CD14-positive monocyte (primary cell): ENCODE results near the gene ATE1. TPM values are rescaled to one million over a fixed set of nuclear protein-coding genes. Genes with fewer than 3 reads are reported as not detected.

Experiments used
- DNase-seq, 3 donors: peaks; one replicate each; pipeline ENCODE4 v3.0.0-alpha.2; 2011 to 2022
- H2AFZ ChIP-seq: 2 replicates; pipeline ENCODE4 v1.6.0; 2012; ENCODE audit warnings: mild to moderate bottlenecking, low read depth, low read length, inconsistent platforms; ENCODE audit not compliant: insufficient read depth, poor library complexity, severe bottlenecking
- H3K27ac ChIP-seq, 2 donors: 1 replicate in 1 of 2; 2 replicates in 1 of 2; pipeline ENCODE4 v1.5.1; 2012 to 2013; ENCODE audit warnings: low read length in 2 of 2, control low read depth in 1 of 2, inconsistent platforms in 1 of 2, low read depth in 1 of 2, mild to moderate bottlenecking in 1 of 2
- H3K27me3 ChIP-seq, 2 donors: one replicate each; pipeline versions ENCODE4 v1.6.0 to v1.6.1; 2011 to 2013; ENCODE audit warnings: low read length in 2 of 2; ENCODE audit not compliant: control insufficient read depth in 2 of 2, insufficient read depth in 2 of 2
- H3K36me3 ChIP-seq, 2 donors: replicated peaks in 1 of 2; 1 replicate in 1 of 2; 2 replicates in 1 of 2; pipeline versions ENCODE4 v1.5.1 to v1.6.1; 2012 to 2013; ENCODE audit warnings: low read length in 2 of 2, control low read depth in 1 of 2, inconsistent platforms in 1 of 2, mild to moderate bottlenecking in 1 of 2; ENCODE audit not compliant: insufficient read depth in 2 of 2, control insufficient read depth in 1 of 2
- H3K4me1 ChIP-seq, 2 donors: 1 replicate in 1 of 2; 2 replicates in 1 of 2; pipeline versions ENCODE4 v1.5.1 to v1.6.1; 2012 to 2013; ENCODE audit warnings: low read length in 2 of 2, control low read depth in 1 of 2, inconsistent platforms in 1 of 2, mild to moderate bottlenecking in 1 of 2, moderate library complexity in 1 of 2; ENCODE audit not compliant: insufficient read depth in 2 of 2, control insufficient read depth in 1 of 2
- H3K4me2 ChIP-seq: replicated peaks from 2 replicates; pipeline ENCODE3; 2012; ENCODE audit warnings: low read length, moderate library complexity, mild to moderate bottlenecking; ENCODE audit not compliant: poor library complexity, severe bottlenecking; ENCODE audit errors: extremely low read depth
- H3K4me3 ChIP-seq, 3 experiments: fragments of 200-600 bp in 1 of 3; sonication (generic) in 1 of 3; replicated peaks in 1 of 3; 1 replicate in 2 of 3; 2 replicates in 1 of 3; pipeline ENCODE4 v1.5.1; 2011 to 2013; ENCODE audit warnings: low read length in 3 of 3, mild to moderate bottlenecking in 3 of 3, control low read depth in 2 of 3, low read depth in 2 of 3, inconsistent platforms in 1 of 3, moderate library complexity in 1 of 3
- H3K79me2 ChIP-seq: 2 replicates; pipeline ENCODE4 v1.6.0; 2012; ENCODE audit warnings: mild to moderate bottlenecking, control low read depth, inconsistent platforms, low read length, moderate library complexity; ENCODE audit not compliant: insufficient read depth
- H3K9ac ChIP-seq: 2 replicates; pipeline ENCODE4 v1.6.0; 2017; ENCODE audit warnings: low read length, mild to moderate bottlenecking; ENCODE audit not compliant: insufficient read depth, poor library complexity, severe bottlenecking
- H3K9me3 ChIP-seq, 2 donors: replicated peaks in 1 of 2; 1 replicate in 1 of 2; 2 replicates in 1 of 2; pipeline versions ENCODE4 v1.5.1 to v1.6.1; 2012 to 2013; ENCODE audit warnings: low read length in 2 of 2, control low read depth in 1 of 2; ENCODE audit not compliant: control insufficient read depth in 1 of 2, insufficient read depth in 1 of 2
- H4K20me1 ChIP-seq: 2 replicates; pipeline ENCODE4 v1.6.0; 2012; ENCODE audit warnings: mild to moderate bottlenecking, low read length, control low read depth, moderate library complexity; ENCODE audit not compliant: insufficient read depth
- H3K27ac Mint-ChIP-seq, 7 donors: one replicate each; pipeline ENCODE4 v1.8.0; 2020; ENCODE audit warnings: mild to moderate bottlenecking in 7 of 7, mixed read lengths in 7 of 7, moderate library complexity in 6 of 7, inconsistent platforms in 2 of 7
- H3K27me3 Mint-ChIP-seq, 3 donors: one replicate each; pipeline ENCODE4 v1.8.0; 2021 to 2022; ENCODE audit warnings: low read depth in 3 of 3, mild to moderate bottlenecking in 3 of 3, mixed read lengths in 3 of 3, moderate library complexity in 3 of 3, inconsistent platforms in 1 of 3
- H3K36me3 Mint-ChIP-seq, 2 donors: one replicate each; pipeline ENCODE4 v1.8.0; 2020; ENCODE audit warnings: mixed read lengths in 2 of 2, inconsistent platforms in 1 of 2, mild to moderate bottlenecking in 1 of 2
- H3K4me1 Mint-ChIP-seq: one replicate; pipeline ENCODE4 v1.8.0; 2020; ENCODE audit warnings: mild to moderate bottlenecking, mixed read lengths
- H3K4me3 Mint-ChIP-seq, 2 donors: one replicate each; pipeline ENCODE4 v1.8.0; 2020; ENCODE audit warnings: mild to moderate bottlenecking in 2 of 2, mixed read lengths in 2 of 2, moderate library complexity in 1 of 2
- H3K9me3 Mint-ChIP-seq, 7 donors: one replicate each; pipeline ENCODE4 v1.8.0; 2020 to 2022; ENCODE audit warnings: mixed read lengths in 7 of 7, mild to moderate bottlenecking in 6 of 7, moderate library complexity in 6 of 7, inconsistent platforms in 2 of 7
- WGBS: methylation state at CpG from one replicate; pipeline ENCODE4 v1.1.5; 2013; ENCODE audit warnings: missing lambda C conversion rate; ENCODE audit not compliant: insufficient coverage; 5-methylcytosine and 5-hydroxymethylcytosine counted together
- intact Hi-C, 2 donors: fragments of 100-400 bp; cut with micrococcal nuclease; formaldehyde crosslinking; loops; one replicate each; pipeline versions ENCODE4 v1.15.0 to v1.15.1; 2023
- polyA plus RNA-seq, 3 donors: library from polyadenylated mRNA; depleted of rRNA in 1 of 3; unstranded in 2 of 3; stranded (reverse) in 1 of 3; fragments of 300-500 nt in 2 of 3; fragments of >200 nt in 1 of 3; fragmentation: Illumina TruSeq in 2 of 3; gene quantifications; 1 replicate in 2 of 3; 2 replicates in 1 of 3; pipeline ENCODE4 v1.2.3, GENCODE V29; 2012 to 2021
- TF ChIP-seq, protein P1 (sequence below): fragments of 200-600 bp; IDR thresholded peaks from one replicate; pipeline ENCODE4 v1.8.0; 2022; ENCODE audit warnings: antibody characterized with exemption, mild to moderate bottlenecking

The ATE1 gene
- polyA plus RNA-seq, 3 donors = 9.2 to 19.5 (median 15.8) TPM

DNA sequence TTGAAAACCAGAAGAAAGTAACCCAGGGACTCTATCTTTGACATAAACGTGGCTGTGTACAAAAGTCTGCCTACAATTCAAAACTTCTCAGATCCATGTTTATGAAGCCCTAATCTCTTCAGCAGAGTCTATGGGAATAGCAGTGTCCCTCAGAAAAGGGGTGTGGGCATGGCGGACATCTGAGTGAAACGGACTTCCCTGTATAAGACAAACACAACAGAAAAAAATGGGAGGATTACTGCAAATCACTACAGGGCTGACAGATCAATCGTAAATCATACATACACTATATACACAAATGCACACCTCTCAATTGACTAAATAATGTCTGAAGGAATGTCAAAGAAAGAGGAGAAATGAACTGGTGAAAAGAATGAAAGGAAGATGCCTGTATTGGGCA is 114.0 kb downstream of the ATE1 start:
- Histone ChIP-seq H3K36me3 (no peaks in the 10 kb centered on the region), H3K9me3 (no peaks in the 10 kb centered on the region), H3K4me1 (no peaks in the 10 kb centered on the region), H3K27ac (no peak overlapping the region), H4K20me1 (no peaks in the 10 kb centered on the region), H3K79me2 (no peaks in the 10 kb centered on the region), H3K4me3 (no peak overlapping the region), H3K27me3 (no peaks in the 10 kb centered on the region), H2AFZ (no peak overlapping the region), H3K4me2 (no peak overlapping the region), H3K9ac (no peak overlapping the region)
- Mint-ChIP-seq H3K4me3 (no peak overlapping the region), H3K36me3 (peaks cover 0 to 4% of the 10 kb centered on the region in 2 donors), H3K9me3 (peaks cover 0 to 5% (median 0%) of the 10 kb centered on the region in 7 donors), H3K4me1 (no peaks in the 10 kb centered on the region), H3K27me3 (no peaks in the 10 kb centered on the region), H3K27ac (no peak overlapping the region)
- TF ChIP-seq, protein P1, sequence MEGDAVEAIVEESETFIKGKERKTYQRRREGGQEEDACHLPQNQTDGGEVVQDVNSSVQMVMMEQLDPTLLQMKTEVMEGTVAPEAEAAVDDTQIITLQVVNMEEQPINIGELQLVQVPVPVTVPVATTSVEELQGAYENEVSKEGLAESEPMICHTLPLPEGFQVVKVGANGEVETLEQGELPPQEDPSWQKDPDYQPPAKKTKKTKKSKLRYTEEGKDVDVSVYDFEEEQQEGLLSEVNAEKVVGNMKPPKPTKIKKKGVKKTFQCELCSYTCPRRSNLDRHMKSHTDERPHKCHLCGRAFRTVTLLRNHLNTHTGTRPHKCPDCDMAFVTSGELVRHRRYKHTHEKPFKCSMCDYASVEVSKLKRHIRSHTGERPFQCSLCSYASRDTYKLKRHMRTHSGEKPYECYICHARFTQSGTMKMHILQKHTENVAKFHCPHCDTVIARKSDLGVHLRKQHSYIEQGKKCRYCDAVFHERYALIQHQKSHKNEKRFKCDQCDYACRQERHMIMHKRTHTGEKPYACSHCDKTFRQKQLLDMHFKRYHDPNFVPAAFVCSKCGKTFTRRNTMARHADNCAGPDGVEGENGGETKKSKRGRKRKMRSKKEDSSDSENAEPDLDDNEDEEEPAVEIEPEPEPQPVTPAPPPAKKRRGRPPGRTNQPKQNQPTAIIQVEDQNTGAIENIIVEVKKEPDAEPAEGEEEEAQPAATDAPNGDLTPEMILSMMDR = no peak
- DNase-seq = no peak
- 100% methylated on average over 1 of the region's 4 CpGs for WGBS
- intact Hi-C loops = no loop called here

DNA sequence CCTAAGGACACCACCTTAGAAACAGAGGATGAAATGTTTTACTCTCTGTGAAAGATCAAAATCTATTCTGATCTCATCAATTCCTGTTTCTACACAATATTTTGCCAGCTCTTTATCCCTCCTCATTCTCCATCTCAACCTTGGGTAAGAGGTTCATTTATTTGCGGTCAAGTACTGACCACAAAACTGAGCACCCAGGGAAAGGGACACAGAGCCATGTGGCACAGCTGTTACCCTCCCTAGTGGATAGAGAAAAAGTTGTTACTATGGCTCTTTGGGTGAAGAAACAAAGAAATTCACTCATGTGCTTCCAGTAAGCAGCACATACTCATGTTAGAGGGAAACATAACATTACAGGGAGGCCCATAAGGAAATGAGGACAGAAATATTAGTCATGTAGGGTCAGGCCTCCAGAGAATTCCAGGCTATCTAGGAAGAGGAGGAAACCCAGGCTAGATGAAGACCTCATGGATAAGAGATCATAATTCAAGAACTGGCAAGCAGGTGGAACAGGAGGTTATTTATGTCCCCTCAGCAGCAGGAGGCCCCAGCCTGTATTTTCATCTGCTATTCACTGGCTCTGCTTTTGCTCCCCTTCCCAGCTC is 114.5 kb downstream of the ATE1 start:
- no CpG with 5 or more reads among the region's 1 CpG for WGBS

More for the DNA sequence above, 114.5 kb downstream of the ATE1 start:
- Histone ChIP-seq H3K9ac (no peak overlapping the region), H3K27ac (no peak overlapping the region), H3K4me3 (no peak overlapping the region), H3K9me3 (no peaks in the 10 kb centered on the region), H4K20me1 (no peaks in the 10 kb centered on the region), H3K4me2 (no peak overlapping the region), H3K4me1 (no peaks in the 10 kb centered on the region), H3K27me3 (no peaks in the 10 kb centered on the region), H3K36me3 (no peaks in the 10 kb centered on the region), H3K79me2 (no peaks in the 10 kb centered on the region), H2AFZ (no peak overlapping the region)
- intact Hi-C loops = no loop called here
- Mint-ChIP-seq H3K9me3 (peaks cover 0 to 5% (median 0%) of the 10 kb centered on the region in 7 donors), H3K4me3 (no peak overlapping the region), H3K36me3 (peaks cover 0 to 4% of the 10 kb centered on the region in 2 donors), H3K27ac (no peak overlapping the region), H3K27me3 (no peaks in the 10 kb centered on the region), H3K4me1 (no peaks in the 10 kb centered on the region)
- DNase-seq = no peak
- TF ChIP-seq, protein P1 = no peak
